Measurements from ENCODE around the gene CNTNAP5. TPM values are rescaled to one million over a fixed set of nuclear protein-coding genes. Genes with fewer than 3 reads are reported as not detected.

The CNTNAP5 gene
- total and polyA plus RNA-seq, 9 of the 15 experiments (the other 6 are each of a cell fraction or from before 2014, with no cell fraction given) = not detected

- in situ Hi-C loops (cut with MboI) (no loop called here), intact Hi-C loops (cut with micrococcal nuclease) (no loop called here)
- BruUV-seq (replicated peaks) = no TSS peak
- Histone ChIP-seq H3K27ac (ENCODE audit: extremely low read depth, low read depth, low read length) (no peak overlapping the region), H3K79me2 (ENCODE audit: control insufficient read depth, insufficient read depth, low read length) (no peaks in the 10 kb centered on the region), H3K9me3 (replicated peaks; ENCODE audit: control insufficient read depth, insufficient read depth, low read depth, low read length) (no peaks in the 10 kb centered on the region), H3K4me2 (ENCODE audit: insufficient read depth, low read length) (no peak overlapping the region), H3K36me3 (ENCODE audit: control insufficient read depth, insufficient read depth, low read length) (no peaks in the 10 kb centered on the region), H3K27me3 (ENCODE audit: control insufficient read depth in 2 of 2, insufficient read depth in 2 of 2, low read length in 2 of 2) (no peaks in the 10 kb centered on the region), H2AFZ (ENCODE audit: low read depth, low read length) (no peak overlapping the region), H3K9ac (ENCODE audit: insufficient read depth in 1 of 2, low read depth in 2 of 2, low read length in 2 of 2) (no peak overlapping the region), H4K20me1 (replicated peaks; ENCODE audit: control insufficient read depth, insufficient read depth, low read length) (no peaks in the 10 kb centered on the region), H3K4me1 (replicated peaks in 1 of 2; ENCODE audit: control insufficient read depth in 2 of 2, insufficient read depth in 2 of 2, low read length in 2 of 2) (no peaks in the 10 kb centered on the region), H3K9me1 (ENCODE audit: control insufficient read depth, insufficient read depth, low read length) (no peaks in the 10 kb centered on the region), H3K4me3 (no peak overlapping the region)
- CTCF ChIA-PET (ENCODE audit: low intra/inter-chr PET ratio) = no interaction called here
- ATAC-seq (no peak), DNase-seq (ENCODE audit: extremely low read depth in 1 of 4, low spot score in 3 of 4) (no peak), FAIRE-seq (no peak)
- peak; percentile 86 for TF ChIP-seq NFIX (CRISPR knock-in tag; IDR thresholded peaks at IDR 0.05; ENCODE audit: low read depth)
- no peak for TF ChIP-seq ZNF263 (CRISPR knock-in tag; IDR thresholded peaks at IDR 0.05; ENCODE audit: borderline replicate concordance)
- TF ChIP-seq ZNF780A (CRISPR knock-in tag; IDR thresholded peaks at IDR 0.05) = no peak
- TF ChIP-seq, protein P1, sequence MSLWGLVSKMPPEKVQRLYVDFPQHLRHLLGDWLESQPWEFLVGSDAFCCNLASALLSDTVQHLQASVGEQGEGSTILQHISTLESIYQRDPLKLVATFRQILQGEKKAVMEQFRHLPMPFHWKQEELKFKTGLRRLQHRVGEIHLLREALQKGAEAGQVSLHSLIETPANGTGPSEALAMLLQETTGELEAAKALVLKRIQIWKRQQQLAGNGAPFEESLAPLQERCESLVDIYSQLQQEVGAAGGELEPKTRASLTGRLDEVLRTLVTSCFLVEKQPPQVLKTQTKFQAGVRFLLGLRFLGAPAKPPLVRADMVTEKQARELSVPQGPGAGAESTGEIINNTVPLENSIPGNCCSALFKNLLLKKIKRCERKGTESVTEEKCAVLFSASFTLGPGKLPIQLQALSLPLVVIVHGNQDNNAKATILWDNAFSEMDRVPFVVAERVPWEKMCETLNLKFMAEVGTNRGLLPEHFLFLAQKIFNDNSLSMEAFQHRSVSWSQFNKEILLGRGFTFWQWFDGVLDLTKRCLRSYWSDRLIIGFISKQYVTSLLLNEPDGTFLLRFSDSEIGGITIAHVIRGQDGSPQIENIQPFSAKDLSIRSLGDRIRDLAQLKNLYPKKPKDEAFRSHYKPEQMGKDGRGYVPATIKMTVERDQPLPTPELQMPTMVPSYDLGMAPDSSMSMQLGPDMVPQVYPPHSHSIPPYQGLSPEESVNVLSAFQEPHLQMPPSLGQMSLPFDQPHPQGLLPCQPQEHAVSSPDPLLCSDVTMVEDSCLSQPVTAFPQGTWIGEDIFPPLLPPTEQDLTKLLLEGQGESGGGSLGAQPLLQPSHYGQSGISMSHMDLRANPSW (CRISPR knock-in tag; IDR thresholded peaks at IDR 0.05) = no peak
- peak; percentile 91 for TF ChIP-seq NFIC (IDR thresholded peaks at IDR 0.05)
- no peak for TF ChIP-seq ZNF398 (CRISPR knock-in tag; IDR thresholded peaks at IDR 0.05)
- TF ChIP-seq POLR3G (IDR thresholded peaks at IDR 0.05; ENCODE audit: extremely low read depth, insufficient read length, insufficient replicate concordance) = no peak
- POLR2A ChIA-PET = no interaction called here
- 0% methylated on average over 2 of the region's 2 CpGs for WGBS (ENCODE audit: insufficient coverage, low coverage, missing lambda C conversion rate)
Observed at GRCh38 chr2:124318913-124319312, 293.8 kb downstream of the CNTNAP5 start.

All from K562 (cell line).